Measurements from ENCODE around the gene NUDCD2.
A peak's percentile ranks its signal among the peaks of the same experiment; 100 is the strongest.

Gene NUDCD2

DNA sequence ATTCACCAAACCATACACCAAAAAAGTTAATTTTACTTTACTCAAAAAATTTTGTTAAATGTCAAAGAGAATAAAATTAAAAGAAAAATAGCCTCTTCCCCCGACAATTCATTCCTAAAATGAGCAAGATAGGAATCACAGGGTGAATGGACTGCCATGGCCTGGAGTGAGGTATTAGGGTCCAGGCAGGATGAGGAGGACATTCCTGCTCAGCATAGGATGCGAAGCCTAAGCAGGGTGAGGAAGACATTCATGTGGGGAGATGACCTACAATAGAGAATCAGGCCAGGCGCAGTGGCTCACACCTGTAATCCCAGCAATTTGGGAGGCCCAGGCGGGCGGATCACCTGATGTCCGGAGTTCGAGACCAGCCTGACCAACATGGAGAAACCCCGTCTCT lies 8.4 kb downstream of the NUDCD2 start:
- H3K27ac ChIP-seq (ENCODE audit: insufficient read depth, low read length, poor library complexity, severe bottlenecking) = no peak overlapping the region
- H3K36me3 ChIP-seq (ENCODE audit: control insufficient read depth, insufficient read depth, low read length) = peaks cover 23% of the 10 kb centered on the region
- no peak for DNase-seq
- H3K4me3 ChIP-seq (ENCODE audit: insufficient read depth, low read depth, low read length, poor library complexity, severe bottlenecking) = no peak overlapping the region
- no peaks in the 10 kb centered on the region for H3K27me3 ChIP-seq (replicated peaks; ENCODE audit: control insufficient read depth, insufficient read depth, low read length, poor library complexity, severe bottlenecking)
- no peaks in the 10 kb centered on the region for H3K4me1 ChIP-seq (ENCODE audit: control insufficient read depth, insufficient read depth, low read length, poor library complexity, severe bottlenecking)
- no peaks in the 10 kb centered on the region for H3K9me3 ChIP-seq (ENCODE audit: control insufficient read depth, low read length)

DNA sequence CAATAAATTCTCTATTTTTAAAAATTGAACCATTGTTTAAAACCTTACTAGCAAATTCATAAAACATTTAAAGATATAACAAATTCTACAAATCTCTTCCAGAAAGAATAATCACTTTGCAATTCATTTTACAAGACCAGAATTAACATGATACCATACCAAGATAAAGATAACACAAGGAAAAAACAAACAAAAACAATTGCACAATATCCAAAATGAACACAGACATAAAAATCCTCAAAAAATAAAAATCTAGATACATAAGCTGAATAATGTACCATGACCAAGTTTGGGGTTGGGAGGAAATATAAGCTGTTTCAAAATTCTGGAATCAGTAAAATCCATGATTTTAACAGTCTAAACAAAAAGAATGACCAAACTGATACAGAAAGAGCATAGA lies 11.4 kb downstream of the NUDCD2 start:
- DNase-seq = no peak
- Histone ChIP-seq H3K9me3 (ENCODE audit: control insufficient read depth, low read length) (no peaks in the 10 kb centered on the region), H3K27me3 (replicated peaks; ENCODE audit: control insufficient read depth, insufficient read depth, low read length, poor library complexity, severe bottlenecking) (no peaks in the 10 kb centered on the region), H3K4me1 (ENCODE audit: control insufficient read depth, insufficient read depth, low read length, poor library complexity, severe bottlenecking) (no peaks in the 10 kb centered on the region), H3K36me3 (ENCODE audit: control insufficient read depth, insufficient read depth, low read length) (peaks cover 26% of the 10 kb centered on the region), H3K4me3 (ENCODE audit: insufficient read depth, low read depth, low read length, poor library complexity, severe bottlenecking) (no peak overlapping the region), H3K27ac (ENCODE audit: insufficient read depth, low read length, poor library complexity, severe bottlenecking) (no peak overlapping the region)

DNA sequence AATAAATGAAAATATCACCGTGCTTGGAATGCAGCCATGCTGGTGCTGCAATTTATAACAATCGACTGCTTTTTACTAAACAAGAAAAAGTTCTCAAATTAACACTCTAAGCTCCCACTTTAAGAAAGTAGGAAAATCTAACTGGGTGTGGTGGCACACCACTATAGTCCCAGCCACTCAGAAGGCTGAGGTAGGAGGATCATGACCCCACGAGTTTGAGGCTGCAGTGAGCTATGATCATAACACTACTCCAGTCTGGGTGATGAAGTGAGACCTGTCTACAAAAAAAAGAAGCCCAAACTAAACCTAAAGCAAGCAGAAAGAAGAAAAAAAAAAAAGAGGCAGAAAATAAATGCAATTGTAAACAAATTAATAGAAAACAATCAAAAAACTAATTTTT lies 12.0 kb downstream of the NUDCD2 start:
- no peaks in the 10 kb centered on the region for H3K4me1 ChIP-seq (ENCODE audit: control insufficient read depth, insufficient read depth, low read length, poor library complexity, severe bottlenecking)
- H3K36me3 ChIP-seq (ENCODE audit: control insufficient read depth, insufficient read depth, low read length) = peaks cover 30% of the 10 kb centered on the region
- H3K9me3 ChIP-seq (ENCODE audit: control insufficient read depth, low read length) = no peaks in the 10 kb centered on the region
- DNase-seq = no peak
- H3K27me3 ChIP-seq (replicated peaks; ENCODE audit: control insufficient read depth, insufficient read depth, low read length, poor library complexity, severe bottlenecking) = no peaks in the 10 kb centered on the region
- H3K27ac ChIP-seq (ENCODE audit: insufficient read depth, low read length, poor library complexity, severe bottlenecking) = no peak overlapping the region
- no peak overlapping the region for H3K4me3 ChIP-seq (ENCODE audit: insufficient read depth, low read depth, low read length, poor library complexity, severe bottlenecking)

DNA sequence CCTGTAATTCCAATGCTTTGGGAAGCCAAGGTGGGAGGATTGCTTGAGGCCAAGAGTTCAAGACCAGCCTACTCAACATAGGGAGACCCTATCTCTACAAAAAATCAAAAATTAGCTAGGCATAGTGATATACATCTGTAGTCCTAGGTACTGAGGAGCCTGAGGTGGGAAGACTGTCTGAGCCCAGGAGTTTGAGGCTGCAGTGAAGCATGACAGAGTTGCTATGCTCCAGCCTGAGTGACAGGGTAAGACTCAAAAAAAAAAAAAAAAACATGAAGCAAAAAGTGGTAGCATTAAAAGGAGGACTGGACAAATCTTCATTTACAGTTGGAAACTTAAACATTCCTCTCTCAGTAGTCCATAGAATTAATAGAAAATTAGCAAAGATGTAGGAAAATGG lies 12.7 kb downstream of the NUDCD2 start:
- H3K36me3 ChIP-seq (ENCODE audit: control insufficient read depth, insufficient read depth, low read length) = peaks cover 34% of the 10 kb centered on the region
- no peak overlapping the region for H3K4me3 ChIP-seq (ENCODE audit: insufficient read depth, low read depth, low read length, poor library complexity, severe bottlenecking)
- no peaks in the 10 kb centered on the region for H3K27me3 ChIP-seq (replicated peaks; ENCODE audit: control insufficient read depth, insufficient read depth, low read length, poor library complexity, severe bottlenecking)
- H3K4me1 ChIP-seq (ENCODE audit: control insufficient read depth, insufficient read depth, low read length, poor library complexity, severe bottlenecking) = no peaks in the 10 kb centered on the region
- no peaks in the 10 kb centered on the region for H3K9me3 ChIP-seq (ENCODE audit: control insufficient read depth, low read length)
- H3K27ac ChIP-seq (ENCODE audit: insufficient read depth, low read length, poor library complexity, severe bottlenecking) = no peak overlapping the region
- no peak for DNase-seq

DNA sequence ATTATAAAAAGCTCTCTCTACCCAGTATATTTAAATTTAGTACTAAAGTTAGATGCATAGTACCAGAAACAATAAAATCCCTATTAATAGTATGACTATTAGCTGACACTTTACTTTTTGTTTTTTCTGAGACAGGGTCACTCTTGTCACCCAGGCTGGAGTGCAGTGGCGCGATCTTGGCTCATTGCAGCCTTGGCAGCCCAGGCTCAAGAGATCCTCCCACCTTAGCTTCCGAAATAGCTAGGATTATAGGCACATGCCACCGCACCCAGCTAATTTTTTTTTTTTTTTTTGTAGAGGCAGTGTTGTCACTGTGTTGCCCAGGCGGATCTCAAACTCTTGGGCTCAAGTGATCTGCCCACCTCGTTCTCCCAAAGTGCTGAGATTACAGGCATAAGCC lies 14.6 kb downstream of the NUDCD2 start:
- no peak overlapping the region for H3K27ac ChIP-seq (ENCODE audit: insufficient read depth, low read length, poor library complexity, severe bottlenecking)
- H3K27me3 ChIP-seq (replicated peaks; ENCODE audit: control insufficient read depth, insufficient read depth, low read length, poor library complexity, severe bottlenecking) = no peaks in the 10 kb centered on the region
- peaks cover 46% of the 10 kb centered on the region for H3K36me3 ChIP-seq (ENCODE audit: control insufficient read depth, insufficient read depth, low read length)
- no peak for DNase-seq
- H3K4me1 ChIP-seq (ENCODE audit: control insufficient read depth, insufficient read depth, low read length, poor library complexity, severe bottlenecking) = no peaks in the 10 kb centered on the region
- no peak overlapping the region for H3K4me3 ChIP-seq (ENCODE audit: insufficient read depth, low read depth, low read length, poor library complexity, severe bottlenecking)
- no peaks in the 10 kb centered on the region for H3K9me3 ChIP-seq (ENCODE audit: control insufficient read depth, low read length)

DNA sequence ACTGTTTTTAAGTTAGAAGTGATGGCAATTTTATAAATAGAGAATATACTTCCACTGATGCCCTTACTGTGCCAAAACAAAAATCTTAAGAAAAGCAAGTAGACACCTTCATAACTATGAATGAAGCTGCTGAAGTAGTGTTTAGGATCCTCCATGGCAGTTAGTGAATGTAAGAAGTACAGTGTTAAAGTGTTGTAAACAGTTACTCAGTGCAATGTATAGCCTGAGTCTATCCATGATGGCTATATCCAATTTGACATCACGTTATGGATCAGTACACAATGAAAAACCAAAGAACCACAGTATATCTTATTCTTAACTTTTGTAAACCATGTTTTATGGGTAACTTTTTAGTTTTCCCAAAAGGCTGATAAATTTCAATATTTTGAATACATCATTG lies 15.4 kb downstream of the NUDCD2 start:
- H3K4me1 ChIP-seq (ENCODE audit: control insufficient read depth, insufficient read depth, low read length, poor library complexity, severe bottlenecking) = no peaks in the 10 kb centered on the region
- no peak overlapping the region for H3K27ac ChIP-seq (ENCODE audit: insufficient read depth, low read length, poor library complexity, severe bottlenecking)
- no peak overlapping the region for H3K4me3 ChIP-seq (ENCODE audit: insufficient read depth, low read depth, low read length, poor library complexity, severe bottlenecking)
- no peak for DNase-seq
- H3K36me3 ChIP-seq (ENCODE audit: control insufficient read depth, insufficient read depth, low read length) = peaks cover 46% of the 10 kb centered on the region
- no peaks in the 10 kb centered on the region for H3K9me3 ChIP-seq (ENCODE audit: control insufficient read depth, low read length)
- no peaks in the 10 kb centered on the region for H3K27me3 ChIP-seq (replicated peaks; ENCODE audit: control insufficient read depth, insufficient read depth, low read length, poor library complexity, severe bottlenecking)

DNA sequence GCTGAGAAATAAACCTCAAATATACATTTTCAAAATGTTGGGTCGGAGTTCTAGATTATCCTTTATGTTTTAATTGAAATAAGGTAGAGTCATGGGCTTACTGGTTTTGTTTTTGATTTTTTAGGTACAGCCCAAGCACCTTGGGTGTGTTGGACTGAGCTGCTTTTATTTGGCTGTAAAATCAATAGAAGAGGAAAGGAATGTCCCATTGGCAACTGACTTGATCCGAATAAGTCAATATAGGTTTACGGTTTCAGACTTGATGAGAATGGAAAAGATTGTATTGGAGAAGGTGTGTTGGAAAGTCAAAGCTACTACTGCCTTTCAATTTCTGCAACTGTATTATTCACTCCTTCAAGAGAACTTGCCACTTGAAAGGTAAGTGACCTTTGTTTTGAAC lies 18.9 kb downstream of the NUDCD2 start:
- Histone ChIP-seq H3K4me1 (ENCODE audit: control insufficient read depth, insufficient read depth, low read length, poor library complexity, severe bottlenecking) (peaks cover 15% of the 10 kb centered on the region), H3K4me3 (ENCODE audit: insufficient read depth, low read depth, low read length, poor library complexity, severe bottlenecking) (no peak overlapping the region), H3K36me3 (ENCODE audit: control insufficient read depth, insufficient read depth, low read length) (peaks cover 33% of the 10 kb centered on the region), H3K27ac (ENCODE audit: insufficient read depth, low read length, poor library complexity, severe bottlenecking) (no peak overlapping the region), H3K27me3 (replicated peaks; ENCODE audit: control insufficient read depth, insufficient read depth, low read length, poor library complexity, severe bottlenecking) (no peaks in the 10 kb centered on the region), H3K9me3 (ENCODE audit: control insufficient read depth, low read length) (no peaks in the 10 kb centered on the region)
- no peak for DNase-seq

DNA sequence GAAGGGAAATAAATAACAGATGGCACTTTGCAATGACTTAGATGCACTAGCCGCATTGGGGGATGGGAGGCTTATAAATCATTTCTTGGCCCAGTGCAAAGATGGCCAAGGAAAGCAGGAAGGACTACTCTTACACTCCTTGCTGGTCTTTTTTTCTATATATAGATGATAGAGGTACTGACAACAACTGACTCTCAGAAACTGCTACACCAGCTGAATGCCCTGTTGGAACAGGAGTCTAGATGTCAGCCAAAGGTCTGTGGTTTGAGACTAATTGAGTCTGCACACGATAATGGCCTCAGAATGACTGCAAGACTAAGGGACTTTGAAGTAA lies 20.8 kb downstream of the NUDCD2 start:
- H3K36me3 ChIP-seq (ENCODE audit: control insufficient read depth, insufficient read depth, low read length) = peaks cover 28% of the 10 kb centered on the region
- no peak for DNase-seq
- no peaks in the 10 kb centered on the region for H3K27me3 ChIP-seq (replicated peaks; ENCODE audit: control insufficient read depth, insufficient read depth, low read length, poor library complexity, severe bottlenecking)
- H3K4me1 ChIP-seq (ENCODE audit: control insufficient read depth, insufficient read depth, low read length, poor library complexity, severe bottlenecking) = peaks cover 15% of the 10 kb centered on the region
- H3K27ac ChIP-seq (ENCODE audit: insufficient read depth, low read length, poor library complexity, severe bottlenecking) = peak overlapping the region; percentile 26
- H3K9me3 ChIP-seq (ENCODE audit: control insufficient read depth, low read length) = no peaks in the 10 kb centered on the region
- no peak overlapping the region for H3K4me3 ChIP-seq (ENCODE audit: insufficient read depth, low read depth, low read length, poor library complexity, severe bottlenecking)

DNA sequence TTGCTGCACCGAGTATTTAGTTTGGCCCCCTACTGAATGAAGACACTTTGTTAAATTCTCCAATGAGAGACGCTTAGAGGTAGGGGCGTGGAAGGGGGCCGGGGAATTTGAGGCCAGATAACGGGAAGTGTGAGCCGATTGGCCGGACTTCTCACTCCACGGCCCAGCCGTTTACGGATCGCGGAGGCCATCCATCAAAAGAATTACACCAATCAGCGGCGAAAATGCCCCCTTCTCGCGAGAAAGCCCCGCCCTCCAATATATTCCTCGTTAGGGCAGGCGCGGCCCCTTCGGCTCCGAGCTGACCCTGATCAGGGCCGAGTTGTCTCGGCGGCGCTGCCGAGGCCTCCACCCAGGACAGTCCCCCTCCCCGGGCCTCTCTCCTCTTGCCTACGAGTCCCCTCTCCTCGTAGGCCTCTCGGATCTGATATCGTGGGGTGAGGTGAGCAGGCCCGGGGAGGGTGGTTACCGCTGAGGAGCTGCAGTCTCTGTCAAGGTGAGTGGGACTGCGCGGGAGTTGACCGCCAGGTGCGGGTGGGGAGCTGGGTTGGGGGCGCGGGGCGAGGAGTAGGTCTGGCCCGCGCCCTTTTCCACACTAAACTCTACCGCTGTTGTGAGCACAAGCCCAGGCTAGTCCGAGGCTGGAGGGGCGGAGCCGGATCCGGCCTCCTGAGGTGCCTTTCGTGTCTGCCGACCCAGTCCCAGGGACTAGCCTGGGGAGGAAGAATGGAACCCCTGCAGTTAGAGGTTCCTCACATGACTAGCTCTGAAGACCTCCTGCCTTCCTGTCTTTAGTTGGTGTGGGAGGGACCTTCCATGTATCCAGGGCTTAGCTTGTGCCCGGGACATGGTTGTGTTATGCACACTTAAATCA lies 22.4 kb downstream of the NUDCD2 start, which contains the start of gene CCNG1:
TSS of gene CCNG1 (plus strand) at position 287 of the 874 bp plus-strand sequence. CDS start 1,662 bp downstream, outside the sequence.
- Histone ChIP-seq H3K27me3 (replicated peaks; ENCODE audit: control insufficient read depth, insufficient read depth, low read length, poor library complexity, severe bottlenecking) (no peaks in the 10 kb centered on the region), H3K9me3 (ENCODE audit: control insufficient read depth, low read length) (no peaks in the 10 kb centered on the region), H3K4me1 (ENCODE audit: control insufficient read depth, insufficient read depth, low read length, poor library complexity, severe bottlenecking) (peaks cover 15% of the 10 kb centered on the region), H3K36me3 (ENCODE audit: control insufficient read depth, insufficient read depth, low read length) (peaks cover 15% of the 10 kb centered on the region), H3K4me3 (ENCODE audit: insufficient read depth, low read depth, low read length, poor library complexity, severe bottlenecking) (peak within 1 kb of the TSS; percentile 88), H3K27ac (ENCODE audit: insufficient read depth, low read length, poor library complexity, severe bottlenecking) (peak within 1 kb of the TSS; percentile 91)
- peak; percentile 77 to 88 (median 82) for DNase-seq

DNA sequence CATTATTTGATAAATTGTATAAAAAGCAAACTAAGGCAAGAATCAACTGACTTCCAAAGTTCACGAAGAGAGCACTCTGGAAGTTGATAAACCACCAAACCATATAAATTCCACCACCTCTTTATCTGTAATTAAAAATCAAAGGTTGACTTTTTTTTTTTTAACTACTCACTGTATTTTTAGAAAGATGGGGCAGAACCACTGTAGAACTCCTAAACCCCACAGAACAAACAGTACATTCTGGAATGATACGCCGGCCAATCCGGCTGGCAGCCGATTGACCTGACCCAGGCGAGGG lies 22.9 kb downstream of the NUDCD2 start:
- H3K4me1 ChIP-seq (ENCODE audit: control insufficient read depth, insufficient read depth, low read length, poor library complexity, severe bottlenecking) = peaks cover 15% of the 10 kb centered on the region
- peak overlapping the region; percentile 91 for H3K27ac ChIP-seq (ENCODE audit: insufficient read depth, low read length, poor library complexity, severe bottlenecking)
- peak overlapping the region; percentile 88 for H3K4me3 ChIP-seq (ENCODE audit: insufficient read depth, low read depth, low read length, poor library complexity, severe bottlenecking)
- DNase-seq = no peak
- no peaks in the 10 kb centered on the region for H3K27me3 ChIP-seq (replicated peaks; ENCODE audit: control insufficient read depth, insufficient read depth, low read length, poor library complexity, severe bottlenecking)
- no peaks in the 10 kb centered on the region for H3K9me3 ChIP-seq (ENCODE audit: control insufficient read depth, low read length)
- H3K36me3 ChIP-seq (ENCODE audit: control insufficient read depth, insufficient read depth, low read length) = peaks cover 9% of the 10 kb centered on the region

Data from effector memory CD4-positive, alpha-beta T cell (primary cell).